Activated effector memory CD4-positive, alpha-beta T cell treated with Interleukin-2 at 50 U/mL for 16 hours (primary cell): ENCODE data around the gene UQCRC2.
"Not testable (repeated sequence)": the region's sequence is repeated elsewhere in the genome, so short reads cannot be mapped to it uniquely, and the experiment has no call there.

Experiments
- DNase-seq: peaks from one replicate; pipeline ENCODE4 v3.0.0-alpha.2; 2020

UQCRC2 gene

GRCh38 chr16:21952793-21953540 lies at the start of gene UQCRC2:
Gene UQCRC2 (plus strand): TSS chr16:21953361. CDS start chr16:21953424, 63 bp downstream.
- peak; percentile 82 for DNase-seq

GRCh38 chr16:21932650-21933049 lies 20.5 kb upstream of the UQCRC2 start:
- DNase-seq, result not testable (repeated sequence)

- not testable (repeated sequence) for DNase-seq
Observed at GRCh38 chr16:21933316-21933715, 19.8 kb upstream of the UQCRC2 start.

GRCh38 chr16:21933790-21934189 lies 19.4 kb upstream of the UQCRC2 start:
- DNase-seq, result not testable (repeated sequence)

- DNase-seq, result not testable (repeated sequence)
Observed at GRCh38 chr16:21936216-21936615, 16.9 kb upstream of the UQCRC2 start.

- DNase-seq, result no peak
Observed at GRCh38 chr16:21937336-21937829, 15.8 kb upstream of the UQCRC2 start.

- DNase-seq, result no peak
Observed at GRCh38 chr16:21940570-21940969, 12.6 kb upstream of the UQCRC2 start.

GRCh38 chr16:21943571-21943970 lies 9.6 kb upstream of the UQCRC2 start:
- no peak for DNase-seq

GRCh38 chr16:21946889-21947635 lies 6.1 kb upstream of the UQCRC2 start:
- no peak for DNase-seq

GRCh38 chr16:21949713-21950260 lies 3.4 kb upstream of the UQCRC2 start:
- DNase-seq, result no peak

GRCh38 chr16:21950782-21951521 lies 2.2 kb upstream of the UQCRC2 start:
- DNase-seq, result no peak

GRCh38 chr16:21952040-21952792 lies 945 bp upstream of the UQCRC2 start:
- peak; percentile 63 for DNase-seq

- no peak for DNase-seq
Observed at GRCh38 chr16:21953541-21953902, 361 bp downstream of the UQCRC2 start.

GRCh38 chr16:21957714-21958346 lies 4.7 kb downstream of the UQCRC2 start:
- DNase-seq, result no peak

GRCh38 chr16:21959050-21959449 lies 5.9 kb downstream of the UQCRC2 start:
- DNase-seq, result no peak

- DNase-seq, result no peak
Observed at GRCh38 chr16:21962475-21962874, 9.3 kb downstream of the UQCRC2 start.

GRCh38 chr16:21963887-21964286 lies 10.7 kb downstream of the UQCRC2 start:
- DNase-seq, result no peak

GRCh38 chr16:21964353-21964752 lies 11.2 kb downstream of the UQCRC2 start:
- no peak for DNase-seq

GRCh38 chr16:21971856-21972255 lies 18.7 kb downstream of the UQCRC2 start:
- no peak for DNase-seq

GRCh38 chr16:21973945-21974344 lies 20.8 kb downstream of the UQCRC2 start:
- DNase-seq, result no peak

GRCh38 chr16:21980032-21980431 lies 26.9 kb downstream of the UQCRC2 start:
- no peak for DNase-seq

GRCh38 chr16:21982108-21982507 lies 28.9 kb downstream of the UQCRC2 start:
- no peak for DNase-seq
